ENCODE data around the gene GTF3C5.

DNA sequence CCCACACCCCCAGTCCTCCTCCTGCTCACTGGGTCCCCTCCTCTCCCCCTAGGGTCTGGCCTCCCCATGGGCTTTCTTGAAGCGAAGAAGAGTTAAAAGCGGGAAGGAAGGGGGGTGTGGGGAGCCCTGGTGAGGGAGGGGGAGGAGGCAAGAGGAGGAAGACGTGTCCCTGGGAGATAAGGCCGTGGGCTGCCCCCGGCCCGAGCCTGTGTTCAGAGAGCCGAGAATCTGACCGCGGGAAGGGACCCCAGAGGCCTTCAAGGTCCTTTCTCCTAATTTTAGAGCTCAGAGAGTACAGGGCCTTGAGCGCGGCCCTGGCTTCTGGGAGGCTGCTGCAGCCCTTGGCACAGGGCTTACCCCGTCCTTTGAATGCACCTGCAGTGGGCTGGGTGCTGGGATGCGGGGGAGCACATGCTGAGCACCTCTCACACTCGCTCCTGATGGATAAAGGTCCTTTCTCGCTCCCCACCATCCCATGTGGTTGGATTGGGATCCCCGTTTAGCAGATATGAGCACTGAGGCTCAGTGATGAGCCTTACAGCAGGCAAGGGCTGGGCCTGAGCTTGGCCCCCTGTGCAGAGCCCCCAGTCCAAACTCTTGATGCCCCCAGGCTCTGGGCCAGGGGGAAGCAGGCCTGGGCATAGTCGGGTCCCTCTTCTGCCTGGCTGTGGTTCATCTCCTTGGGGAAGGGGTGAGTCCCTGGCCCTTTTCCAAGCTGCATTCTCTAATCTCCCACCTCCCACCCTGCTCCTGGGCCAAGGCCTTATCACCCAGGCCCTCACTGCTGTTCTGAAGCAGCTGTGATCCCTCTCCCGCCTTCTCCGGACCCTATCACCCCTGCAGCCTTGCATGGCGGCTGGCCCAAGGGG, 46.4 kb upstream of the GTF3C5 start:
- TF ChIP-seq EP300 (conservative IDR thresholded peaks at IDR 0.05; ENCODE audit: poor library complexity, severe bottlenecking) (no peak), RAD21 (conservative IDR thresholded peaks at IDR 0.05) (no peak), SMC3 (conservative IDR thresholded peaks at IDR 0.05; ENCODE audit: poor library complexity) (no peak), EZH2 (IDR thresholded peaks at IDR 0.05; ENCODE audit: borderline replicate concordance, insufficient read depth, low read length, poor library complexity, severe bottlenecking) (no peak)
- TF ChIP-seq, protein P1, sequence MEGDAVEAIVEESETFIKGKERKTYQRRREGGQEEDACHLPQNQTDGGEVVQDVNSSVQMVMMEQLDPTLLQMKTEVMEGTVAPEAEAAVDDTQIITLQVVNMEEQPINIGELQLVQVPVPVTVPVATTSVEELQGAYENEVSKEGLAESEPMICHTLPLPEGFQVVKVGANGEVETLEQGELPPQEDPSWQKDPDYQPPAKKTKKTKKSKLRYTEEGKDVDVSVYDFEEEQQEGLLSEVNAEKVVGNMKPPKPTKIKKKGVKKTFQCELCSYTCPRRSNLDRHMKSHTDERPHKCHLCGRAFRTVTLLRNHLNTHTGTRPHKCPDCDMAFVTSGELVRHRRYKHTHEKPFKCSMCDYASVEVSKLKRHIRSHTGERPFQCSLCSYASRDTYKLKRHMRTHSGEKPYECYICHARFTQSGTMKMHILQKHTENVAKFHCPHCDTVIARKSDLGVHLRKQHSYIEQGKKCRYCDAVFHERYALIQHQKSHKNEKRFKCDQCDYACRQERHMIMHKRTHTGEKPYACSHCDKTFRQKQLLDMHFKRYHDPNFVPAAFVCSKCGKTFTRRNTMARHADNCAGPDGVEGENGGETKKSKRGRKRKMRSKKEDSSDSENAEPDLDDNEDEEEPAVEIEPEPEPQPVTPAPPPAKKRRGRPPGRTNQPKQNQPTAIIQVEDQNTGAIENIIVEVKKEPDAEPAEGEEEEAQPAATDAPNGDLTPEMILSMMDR (IDR thresholded peaks at IDR 0.05; ENCODE audit: poor library complexity, severe bottlenecking): no peak

Data from neural cell (in vitro differentiated cells).